ENCODE data around the gene LTBP3. TPM values are rescaled to one million over a fixed set of nuclear protein-coding genes. Genes with fewer than 3 reads are reported as not detected.
A peak's percentile ranks its signal among the peaks of the same experiment; 100 is the strongest.

The LTBP3 gene
- total RNA-seq: 100 to 1,000 TPM; 143 to 292 (median 198) TPM
- 100 to 1,000 TPM in 1 of 2 donors, 10 to 100 TPM in 1; 35.9 to 130 TPM for polyA plus RNA-seq
- long read RNA-seq, donor 1, transcript LTBP3-212 (12 exons, 1,997 nt): minor isoform, 10 of 166 reads
- long read RNA-seq, donor 1, transcript LTBP3-220 (6 exons, 748 nt): major isoform, 15 of 166 reads
- long read RNA-seq, donor 1, partial matches to known transcripts: 125 of 166 reads
- long read RNA-seq, donor 1, other reads (novel, unspliced or antisense): 13 of 166 reads
- long read RNA-seq, donor 2, partial matches to known transcripts: 24 of 35 reads
- long read RNA-seq, donor 2, other reads (novel, unspliced or antisense): 0 of 35 reads
- long read RNA-seq, donor 3, transcript LTBP3-212 (12 exons, 1,997 nt): minor isoform, 6 of 366 reads
- long read RNA-seq, donor 3, transcript LTBP3-221 (17 exons, 3,327 nt): major isoform, 25 of 366 reads
- long read RNA-seq, donor 3, transcript LTBP3-220 (6 exons, 748 nt): minor isoform, 6 of 366 reads
- long read RNA-seq, donor 3, partial matches to known transcripts: 283 of 366 reads
- long read RNA-seq, donor 3, other reads (novel, unspliced or antisense): 43 of 366 reads

GRCh38 chr11:65558002-65558929, at the start of gene LTBP3:
Gene LTBP3, minus strand, starts transcription at chr11:65558359. Its CDS starts 400 bp downstream, at chr11:65557959.
- H3K36me3 ChIP-seq: no peaks in the 10 kb centered on the region
- WGBS, 3 donors: 0 to 1% (median 0%) methylated on average over 52 to 79 of the region's 79 CpGs
- H3K4me1 ChIP-seq (ENCODE audit: insufficient read depth): peaks cover 32% of the 10 kb centered on the region
- H3K27me3 ChIP-seq: no peaks in the 10 kb centered on the region
- intact Hi-C loops (cut with DNase I): no loop called here
- TF ChIP-seq POLR2A (IDR thresholded peaks at IDR 0.05) (peak; percentile 26), EP300 (IDR thresholded peaks at IDR 0.05) (no peak)
- TF ChIP-seq, protein P1, sequence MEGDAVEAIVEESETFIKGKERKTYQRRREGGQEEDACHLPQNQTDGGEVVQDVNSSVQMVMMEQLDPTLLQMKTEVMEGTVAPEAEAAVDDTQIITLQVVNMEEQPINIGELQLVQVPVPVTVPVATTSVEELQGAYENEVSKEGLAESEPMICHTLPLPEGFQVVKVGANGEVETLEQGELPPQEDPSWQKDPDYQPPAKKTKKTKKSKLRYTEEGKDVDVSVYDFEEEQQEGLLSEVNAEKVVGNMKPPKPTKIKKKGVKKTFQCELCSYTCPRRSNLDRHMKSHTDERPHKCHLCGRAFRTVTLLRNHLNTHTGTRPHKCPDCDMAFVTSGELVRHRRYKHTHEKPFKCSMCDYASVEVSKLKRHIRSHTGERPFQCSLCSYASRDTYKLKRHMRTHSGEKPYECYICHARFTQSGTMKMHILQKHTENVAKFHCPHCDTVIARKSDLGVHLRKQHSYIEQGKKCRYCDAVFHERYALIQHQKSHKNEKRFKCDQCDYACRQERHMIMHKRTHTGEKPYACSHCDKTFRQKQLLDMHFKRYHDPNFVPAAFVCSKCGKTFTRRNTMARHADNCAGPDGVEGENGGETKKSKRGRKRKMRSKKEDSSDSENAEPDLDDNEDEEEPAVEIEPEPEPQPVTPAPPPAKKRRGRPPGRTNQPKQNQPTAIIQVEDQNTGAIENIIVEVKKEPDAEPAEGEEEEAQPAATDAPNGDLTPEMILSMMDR (IDR thresholded peaks at IDR 0.05): no peak
- H3K9me3 ChIP-seq: no peaks in the 10 kb centered on the region
- peak; percentile 85 to 90 (median 88) for DNase-seq
- peak within 1 kb of the TSS; percentile 95 to 100 for H3K27ac ChIP-seq
- peak within 1 kb of the TSS; percentile 55 for H3K4me3 ChIP-seq

DNA sequence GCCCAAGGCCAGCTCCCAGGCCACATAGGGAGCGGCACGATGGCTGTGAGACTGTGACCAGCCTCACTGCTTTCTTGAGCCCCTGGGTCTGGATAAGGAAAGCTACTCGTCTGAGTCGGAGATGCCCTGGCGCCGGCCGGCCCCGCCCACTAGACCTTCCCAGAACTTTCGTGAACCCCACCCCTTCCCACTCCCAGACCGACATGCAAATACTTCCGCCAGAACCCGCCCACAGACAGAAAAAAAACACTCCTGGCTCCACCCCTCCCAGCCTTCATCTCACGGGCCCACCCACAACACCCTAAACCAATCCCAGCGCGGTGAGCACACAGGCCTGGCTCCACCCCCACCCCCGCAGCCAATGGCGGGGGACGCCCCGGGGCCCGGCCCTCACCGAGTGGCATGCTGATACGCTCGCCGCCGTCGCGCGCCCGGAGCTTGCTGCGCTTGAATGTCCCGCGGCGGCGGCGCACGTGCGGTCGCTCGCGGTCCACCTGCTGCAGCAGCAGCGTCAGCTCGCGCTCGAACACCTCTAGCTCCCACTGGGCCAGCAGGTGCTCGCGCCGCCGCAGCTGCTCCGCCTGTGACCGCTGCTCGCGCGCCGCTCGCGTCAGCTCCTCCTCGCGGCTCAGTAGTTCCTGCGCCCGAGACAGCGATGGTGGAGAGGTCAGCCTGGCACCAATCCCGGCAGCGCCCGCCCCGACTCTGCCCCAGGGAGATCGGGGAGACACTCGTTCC, 48.9 kb upstream of the LTBP3 start:
- TF ChIP-seq, protein P1 (IDR thresholded peaks at IDR 0.05): no peak
- TF ChIP-seq POLR2A (IDR thresholded peaks at IDR 0.05): peak; percentile 60
- TF ChIP-seq EP300 (IDR thresholded peaks at IDR 0.05): peak; percentile 63
- Histone ChIP-seq H3K36me3 (no peaks in the 10 kb centered on the region), H3K4me1 (ENCODE audit: insufficient read depth) (peaks cover 7% of the 10 kb centered on the region), H3K4me3 (peak overlapping the region; percentile 36), H3K9me3 (no peaks in the 10 kb centered on the region), H3K27ac (peak overlapping the region; percentile 93), H3K27me3 (no peaks in the 10 kb centered on the region)
- peak; percentile 95 to 98 (median 96) for DNase-seq
- intact Hi-C loops (cut with DNase I): no loop called here
- 6 to 12% (median 9%) methylated on average over 41 to 67 of the region's 67 CpGs for WGBS, 3 donors

GRCh38 chr11:65604258-65604657, 46.1 kb upstream of the LTBP3 start:
- H3K9me3 ChIP-seq: no peaks in the 10 kb centered on the region
- intact Hi-C loops (cut with DNase I): no loop called here
- TF ChIP-seq EP300 (IDR thresholded peaks at IDR 0.05): no peak
- TF ChIP-seq POLR2A (IDR thresholded peaks at IDR 0.05): no peak
- TF ChIP-seq, protein P1 (IDR thresholded peaks at IDR 0.05): no peak
- H3K36me3 ChIP-seq: no peaks in the 10 kb centered on the region
- H3K4me1 ChIP-seq (ENCODE audit: insufficient read depth): peaks cover 5% of the 10 kb centered on the region
- no peak overlapping the region for H3K4me3 ChIP-seq
- DNase-seq: no peak
- WGBS, 3 donors: 91 to 100% (median 100%) methylated on average over 1 of the region's 1 CpG
- no peaks in the 10 kb centered on the region for H3K27me3 ChIP-seq
- no peak overlapping the region for H3K27ac ChIP-seq

DNA sequence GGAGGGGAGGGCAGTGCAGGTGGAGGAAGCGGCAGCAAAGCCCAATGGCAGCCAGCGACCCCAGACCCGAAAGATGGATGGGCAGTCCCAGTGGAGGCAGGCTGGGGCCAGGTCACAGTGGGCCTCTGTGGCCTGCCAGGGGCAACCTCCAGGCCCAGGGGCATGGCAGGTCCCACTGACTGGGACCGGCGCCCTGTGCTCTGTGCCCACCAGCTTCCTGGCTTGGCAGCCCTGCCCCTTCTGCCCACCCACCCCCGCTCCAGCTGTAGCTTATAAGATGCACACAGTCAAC, 41.7 kb upstream of the LTBP3 start:
- WGBS, 3 donors: 93 to 95% (median 94%) methylated on average over 6 of the region's 6 CpGs
- no peaks in the 10 kb centered on the region for H3K36me3 ChIP-seq

More for the DNA sequence above, 41.7 kb upstream of the LTBP3 start:
- Histone ChIP-seq H3K27me3 (no peaks in the 10 kb centered on the region), H3K4me1 (ENCODE audit: insufficient read depth) (no peaks in the 10 kb centered on the region), H3K27ac (no peak overlapping the region), H3K9me3 (no peaks in the 10 kb centered on the region), H3K4me3 (no peak overlapping the region)
- TF ChIP-seq, protein P1 (IDR thresholded peaks at IDR 0.05): no peak
- TF ChIP-seq EP300 (IDR thresholded peaks at IDR 0.05) (no peak), POLR2A (IDR thresholded peaks at IDR 0.05) (no peak)
- intact Hi-C loops (cut with DNase I): no loop called here
- no peak for DNase-seq
